ENCODE measurements around the gene RPL10A.

Gene RPL10A

DNA sequence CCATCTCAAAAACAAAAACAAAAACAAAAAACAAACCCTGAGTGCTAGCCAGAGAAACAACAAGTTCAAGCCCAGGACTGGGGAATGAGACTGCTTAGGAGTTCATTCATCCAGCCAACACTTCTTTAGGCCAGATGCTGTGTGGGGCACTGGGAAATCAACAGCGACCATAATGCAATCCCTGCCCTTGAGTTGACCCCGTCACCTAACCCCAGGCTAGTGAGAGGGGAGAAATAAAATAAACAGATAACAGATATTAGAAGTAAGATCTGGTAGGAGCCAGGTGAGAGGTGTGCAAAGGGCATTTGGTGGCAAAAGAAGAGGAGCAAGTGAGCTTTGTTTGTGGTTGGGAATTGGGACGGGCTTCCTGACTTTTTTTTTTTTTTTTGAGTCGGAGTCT lies 4.9 kb upstream of the RPL10A start:
- H3K27ac ChIP-seq = no peak overlapping the region
- TF ChIP-seq ZFX (IDR thresholded peaks at IDR 0.05) (no peak), CTCF (conservative IDR thresholded peaks at IDR 0.05) (no peak)

- H3K27ac ChIP-seq = no peak overlapping the region
These were observed 2.6 kb upstream of the RPL10A start for GRCh38 chr6:35465646-35466045.

DNA sequence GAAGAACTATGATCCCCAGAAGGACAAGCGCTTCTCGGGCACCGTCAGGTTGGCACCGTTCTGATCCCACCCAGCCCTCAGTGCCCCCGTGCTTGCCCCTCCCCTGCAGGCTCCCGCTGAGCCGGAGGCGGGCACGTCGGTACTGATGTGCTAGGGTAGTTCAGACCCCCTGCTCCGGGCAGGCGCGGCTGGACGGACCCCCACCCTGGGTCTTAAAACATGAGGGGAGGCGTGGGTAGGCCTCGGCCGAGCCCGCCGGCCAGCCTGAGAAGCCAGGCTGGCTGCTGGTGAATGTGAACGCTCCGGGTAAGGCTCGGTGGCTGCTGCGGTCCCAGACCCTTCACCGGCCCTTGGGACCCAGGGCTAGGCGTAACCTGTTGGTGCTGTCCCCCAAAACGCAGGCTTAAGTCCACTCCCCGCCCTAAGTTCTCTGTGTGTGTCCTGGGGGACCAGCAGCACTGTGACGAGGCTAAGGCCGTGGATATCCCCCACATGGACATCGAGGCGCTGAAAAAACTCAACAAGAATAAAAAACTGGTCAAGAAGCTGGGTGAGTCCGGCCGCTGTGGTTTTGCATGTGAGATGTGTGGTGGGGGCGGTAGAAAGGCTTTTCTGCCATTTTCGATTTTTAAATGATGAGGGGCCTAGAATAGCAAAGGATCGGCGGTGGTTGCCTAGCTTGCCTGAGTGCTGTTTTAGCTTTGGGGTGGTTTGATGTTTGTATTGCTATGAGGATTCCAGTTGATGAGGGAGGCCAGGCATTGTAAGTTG lies 964 bp downstream of the RPL10A start:
- H3K27ac ChIP-seq = peak overlapping the region; percentile 98
- TF ChIP-seq ZFX (IDR thresholded peaks at IDR 0.05) = no peak
- no peak for TF ChIP-seq CTCF (conservative IDR thresholded peaks at IDR 0.05)

More at GRCh38 chr6:35465646-35466045, 2.6 kb upstream of the RPL10A start:
- TF ChIP-seq CTCF (conservative IDR thresholded peaks at IDR 0.05) = no peak
- no peak for TF ChIP-seq ZFX (IDR thresholded peaks at IDR 0.05)

GRCh38 chr6:35469751-35470662 lies 1.8 kb downstream of the RPL10A start:
- peak overlapping the region; percentile 98 for H3K27ac ChIP-seq
- no peak for TF ChIP-seq CTCF (conservative IDR thresholded peaks at IDR 0.05)
- TF ChIP-seq ZFX (IDR thresholded peaks at IDR 0.05) = no peak

DNA sequence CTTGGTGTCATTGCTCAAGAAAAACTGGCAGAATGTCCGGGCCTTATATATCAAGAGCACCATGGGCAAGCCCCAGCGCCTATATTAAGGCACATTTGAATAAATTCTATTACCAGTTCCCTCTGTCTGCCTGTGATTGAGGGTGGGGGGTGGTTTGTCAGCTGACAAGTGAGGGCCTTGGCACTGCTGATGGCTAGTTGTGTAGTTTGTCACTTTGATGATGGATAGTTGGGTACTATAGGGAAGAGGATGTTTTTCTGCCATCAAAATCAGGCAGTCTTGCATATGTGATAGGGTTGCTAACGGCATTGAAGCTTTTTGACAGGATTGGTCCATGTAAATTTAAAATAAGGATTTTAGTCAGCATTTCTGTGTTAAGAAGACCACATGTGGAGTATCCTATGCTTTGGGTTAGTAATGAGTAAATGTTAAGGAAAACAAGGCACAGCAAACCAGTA lies 2.5 kb downstream of the RPL10A start:
- H3K27ac ChIP-seq = peak overlapping the region; percentile 98
- TF ChIP-seq ZFX (IDR thresholded peaks at IDR 0.05) (no peak), CTCF (conservative IDR thresholded peaks at IDR 0.05) (no peak)

DNA sequence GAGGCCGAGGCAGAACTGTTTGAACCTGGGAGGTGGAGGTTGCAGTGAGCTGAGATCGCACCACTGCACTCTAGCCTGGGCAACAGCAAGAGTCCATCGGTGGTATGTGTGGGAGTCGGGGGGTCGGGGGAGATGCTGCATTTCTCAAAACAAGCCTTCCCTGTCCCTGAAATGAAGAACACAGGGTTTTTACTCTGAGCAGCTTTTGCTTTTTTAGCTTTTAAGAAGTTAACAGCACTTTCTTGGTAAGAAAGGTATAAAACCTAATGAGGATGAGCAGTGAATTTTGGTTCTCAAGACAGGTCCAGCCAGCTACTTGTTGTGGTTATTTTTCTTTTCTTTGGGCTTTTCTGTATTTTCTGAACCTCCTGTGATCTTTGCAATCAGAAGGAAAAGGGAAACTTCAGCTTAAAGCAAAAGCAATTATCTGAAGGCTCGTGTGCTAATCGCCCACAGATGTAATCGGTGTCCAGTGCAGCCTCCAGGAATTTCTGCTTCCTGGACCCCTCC lies 3.7 kb downstream of the RPL10A start:
- peak overlapping the region; percentile 14 for H3K27ac ChIP-seq
- TF ChIP-seq CTCF (conservative IDR thresholded peaks at IDR 0.05) (no peak), ZFX (IDR thresholded peaks at IDR 0.05) (no peak)

Data from C4-2B (cell line).